C4-2B (cell line): ENCODE data around the gene PRSS27.

Source experiments
- ZFX ChIP-seq: fragments of 450-650 bp; IDR thresholded peaks from 2 replicates; pipeline ENCODE4 v1.6.1; 2017
- TF ChIP-seq, protein P1 (sequence below): fragments of 450-650 bp; conservative IDR thresholded peaks from 2 replicates; pipeline ENCODE4 v1.5.1; 2017; ENCODE audit warnings: mild to moderate bottlenecking

DNA sequence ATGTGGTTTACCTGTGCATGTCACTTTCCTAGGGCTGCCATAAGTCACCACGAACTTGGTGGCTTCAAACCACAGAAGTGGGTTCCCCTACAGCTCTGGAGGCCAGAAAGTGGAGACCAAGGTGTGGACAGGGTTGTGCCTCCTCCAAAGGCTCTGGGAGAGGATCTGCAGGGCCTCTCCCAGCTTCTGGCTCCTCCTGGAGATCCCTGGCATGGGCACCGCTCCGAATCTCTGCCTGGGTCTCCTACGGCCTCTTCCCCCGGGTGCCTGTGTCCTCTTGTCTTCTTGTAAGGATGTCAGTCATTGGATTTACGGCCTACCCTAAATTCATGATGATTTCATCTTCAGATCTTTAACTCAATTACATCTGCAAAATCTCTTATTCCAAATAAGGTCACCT lies 29.9 kb upstream of the PRSS27 start:
- TF ChIP-seq, protein P1, sequence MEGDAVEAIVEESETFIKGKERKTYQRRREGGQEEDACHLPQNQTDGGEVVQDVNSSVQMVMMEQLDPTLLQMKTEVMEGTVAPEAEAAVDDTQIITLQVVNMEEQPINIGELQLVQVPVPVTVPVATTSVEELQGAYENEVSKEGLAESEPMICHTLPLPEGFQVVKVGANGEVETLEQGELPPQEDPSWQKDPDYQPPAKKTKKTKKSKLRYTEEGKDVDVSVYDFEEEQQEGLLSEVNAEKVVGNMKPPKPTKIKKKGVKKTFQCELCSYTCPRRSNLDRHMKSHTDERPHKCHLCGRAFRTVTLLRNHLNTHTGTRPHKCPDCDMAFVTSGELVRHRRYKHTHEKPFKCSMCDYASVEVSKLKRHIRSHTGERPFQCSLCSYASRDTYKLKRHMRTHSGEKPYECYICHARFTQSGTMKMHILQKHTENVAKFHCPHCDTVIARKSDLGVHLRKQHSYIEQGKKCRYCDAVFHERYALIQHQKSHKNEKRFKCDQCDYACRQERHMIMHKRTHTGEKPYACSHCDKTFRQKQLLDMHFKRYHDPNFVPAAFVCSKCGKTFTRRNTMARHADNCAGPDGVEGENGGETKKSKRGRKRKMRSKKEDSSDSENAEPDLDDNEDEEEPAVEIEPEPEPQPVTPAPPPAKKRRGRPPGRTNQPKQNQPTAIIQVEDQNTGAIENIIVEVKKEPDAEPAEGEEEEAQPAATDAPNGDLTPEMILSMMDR, result no peak
- no peak for TF ChIP-seq ZFX
